Measurements from ENCODE around the gene ASIC2.

ASIC2 gene

GRCh38 chr17:33112763-33113162 is 180.3 kb downstream of the ASIC2 start:
- DNase-seq = no peak

- no peak for DNase-seq
These were observed 183.6 kb downstream of the ASIC2 start for GRCh38 chr17:33109336-33110072.

DNA sequence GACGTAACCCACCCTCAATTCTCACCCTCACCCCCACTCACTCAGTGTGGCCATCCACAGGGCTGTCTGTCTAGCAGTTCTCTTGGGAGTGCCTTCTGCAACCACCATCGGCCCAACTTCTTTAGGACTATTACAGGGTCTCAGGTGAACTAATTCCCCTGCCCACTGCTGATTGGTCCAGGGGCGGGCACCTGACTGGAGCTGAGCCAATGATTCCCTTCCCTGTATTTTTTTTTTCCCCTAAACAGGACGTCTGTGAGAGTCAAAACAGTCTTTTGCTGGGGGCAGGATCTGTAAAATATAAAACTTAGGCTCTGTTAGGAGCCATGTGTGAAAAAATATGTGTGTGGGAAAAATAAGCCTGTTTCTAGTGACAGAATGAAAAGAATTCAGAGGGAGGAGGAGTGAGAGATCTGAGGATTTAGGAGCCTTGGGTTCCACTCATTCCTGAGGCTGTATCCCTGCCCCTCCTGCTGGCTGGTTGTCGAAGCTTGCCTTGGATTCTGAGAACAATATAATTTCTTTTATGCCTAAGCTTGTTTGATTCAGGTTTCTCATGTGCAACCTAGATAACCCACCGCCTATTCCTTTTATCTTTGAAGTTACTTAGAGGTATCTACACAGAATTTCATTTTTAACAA is 186.4 kb downstream of the ASIC2 start:
- DNase-seq = no peak

DNA sequence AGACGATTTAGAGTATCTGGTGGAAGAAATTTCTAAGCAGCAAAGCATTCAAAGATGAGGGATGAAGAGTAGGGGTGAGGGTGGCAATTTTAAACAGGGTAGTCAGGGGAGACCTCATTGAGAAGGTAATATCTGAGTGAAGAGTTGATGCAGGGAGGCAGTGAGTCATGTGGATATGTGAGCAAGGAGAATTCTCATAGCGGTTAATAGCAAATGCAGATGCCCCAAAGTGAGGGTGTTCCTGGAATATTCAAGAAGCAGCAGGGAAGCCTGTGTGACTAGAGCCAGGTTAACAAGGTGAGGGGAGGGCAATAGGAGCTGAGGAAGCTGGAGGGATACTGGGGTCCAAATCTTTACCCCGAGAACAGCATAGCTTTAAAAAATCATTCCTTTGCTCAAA is 187.2 kb downstream of the ASIC2 start:
- DNase-seq = no peak

DNA sequence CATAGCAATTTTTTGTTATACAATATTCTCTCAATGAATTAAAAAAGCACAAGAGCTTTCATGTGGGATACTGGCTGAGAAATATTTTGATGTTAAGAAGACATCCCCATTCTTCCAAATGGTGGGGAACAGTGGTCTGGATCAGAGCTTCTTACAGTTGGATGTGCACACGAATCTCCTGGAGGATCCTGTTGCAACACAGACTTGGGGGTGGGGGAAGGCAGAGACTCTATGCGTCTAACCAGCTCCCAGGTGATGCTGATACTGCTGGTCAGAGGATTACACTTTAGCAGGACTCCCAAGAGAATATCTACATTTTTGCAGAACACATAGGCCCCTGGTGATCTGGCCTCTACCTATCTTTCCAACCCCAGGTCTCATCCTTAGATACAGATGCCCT is 193.2 kb downstream of the ASIC2 start:
- no peak for DNase-seq

DNA sequence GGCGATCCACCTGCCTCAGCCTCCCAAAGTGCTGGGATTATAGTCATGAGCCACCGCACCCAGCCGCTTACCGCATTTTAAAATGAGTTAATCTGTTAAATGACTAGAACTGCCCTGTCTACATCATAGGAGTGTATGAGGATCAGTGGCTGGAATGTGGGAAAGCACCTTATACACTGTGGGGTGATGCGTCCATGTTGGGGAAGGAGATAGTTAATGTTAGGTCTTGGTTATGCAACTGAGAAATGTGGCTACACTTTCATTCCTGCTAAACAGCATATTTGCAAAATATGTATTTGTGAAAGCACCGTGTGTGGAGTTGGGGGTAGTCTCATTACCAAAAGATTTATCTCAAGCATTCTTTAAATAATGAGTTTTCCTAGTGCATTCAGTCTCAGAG is 193.8 kb downstream of the ASIC2 start:
- no peak for DNase-seq

DNA sequence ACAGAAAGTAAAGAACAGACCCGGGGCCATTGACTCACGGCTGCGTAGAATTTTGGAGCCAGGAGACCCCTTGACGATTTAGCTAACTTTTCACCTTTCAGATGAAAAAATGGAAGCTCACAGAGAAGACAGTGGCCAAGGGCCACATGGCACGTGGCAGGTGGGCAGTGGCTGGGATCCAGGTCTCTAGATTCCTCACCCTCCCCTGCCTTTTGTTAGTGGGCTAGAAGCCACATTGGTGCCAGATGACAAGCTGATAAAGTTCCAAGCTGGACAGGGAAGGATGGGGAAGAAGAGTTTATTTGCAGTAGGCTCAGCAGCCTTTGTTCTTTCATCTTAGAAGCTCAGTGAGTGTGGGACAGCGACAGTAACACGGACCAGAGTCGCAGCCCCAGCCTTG is 195.7 kb downstream of the ASIC2 start:
- peak in 1 of 2 experiments; percentile 39 for DNase-seq

GRCh38 chr17:33096161-33096560 is 196.9 kb downstream of the ASIC2 start:
- no peak for DNase-seq

- no peak for DNase-seq
These were observed 201.8 kb downstream of the ASIC2 start for GRCh38 chr17:33091271-33091670.

DNA sequence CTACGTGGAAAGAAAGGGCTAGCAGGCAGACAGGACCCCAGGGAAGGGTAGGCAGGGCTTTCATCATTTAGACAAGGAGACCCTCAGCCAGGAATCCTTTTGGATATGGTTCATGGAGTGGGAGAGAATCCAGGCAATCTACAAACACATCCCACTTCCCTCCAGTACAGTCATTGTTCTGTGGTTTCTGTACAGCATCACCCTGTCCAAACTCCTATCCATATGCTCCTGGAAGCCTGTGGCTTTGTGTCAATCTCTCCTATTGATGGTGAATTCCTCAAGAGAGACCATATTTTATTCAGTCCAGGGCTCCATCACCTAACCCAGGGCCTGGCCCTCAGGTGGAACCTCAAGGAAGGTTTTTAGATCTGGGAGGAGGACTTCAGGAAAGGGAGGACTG is 202.3 kb downstream of the ASIC2 start:
- no peak for DNase-seq

- DNase-seq = no peak
These were observed 206.2 kb downstream of the ASIC2 start for GRCh38 chr17:33086878-33087277.

GRCh38 chr17:33086041-33086440 is 207.1 kb downstream of the ASIC2 start:
- no peak for DNase-seq

DNA sequence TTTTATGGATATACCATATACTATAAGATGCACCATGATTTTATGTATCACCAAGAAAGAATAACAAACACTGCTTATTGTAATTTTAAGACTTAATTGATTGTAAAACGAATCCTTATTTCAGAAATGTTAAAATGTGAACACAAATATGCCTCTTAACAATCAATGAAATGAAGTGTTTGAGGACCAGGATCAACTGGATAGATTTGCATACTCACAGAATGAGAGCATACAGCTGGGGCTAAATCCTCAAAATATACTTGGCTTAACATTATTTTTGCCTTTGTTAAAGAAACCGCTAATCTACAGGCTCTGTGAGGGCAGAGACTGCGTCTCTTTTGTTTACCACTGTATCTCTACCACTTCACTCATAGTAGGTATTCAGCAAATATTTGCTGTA is 207.8 kb downstream of the ASIC2 start:
- DNase-seq = no peak

- no peak for DNase-seq
These were observed 208.3 kb downstream of the ASIC2 start for GRCh38 chr17:33084755-33085154.

- DNase-seq = no peak
These were observed 210.4 kb downstream of the ASIC2 start for GRCh38 chr17:33082529-33083173.

GRCh38 chr17:33080091-33080490 is 213.0 kb downstream of the ASIC2 start:
- DNase-seq = no peak

GRCh38 chr17:33079201-33079600 is 213.9 kb downstream of the ASIC2 start:
- no peak for DNase-seq

- DNase-seq = no peak
These were observed 216.1 kb downstream of the ASIC2 start for GRCh38 chr17:33076979-33077378.

DNA sequence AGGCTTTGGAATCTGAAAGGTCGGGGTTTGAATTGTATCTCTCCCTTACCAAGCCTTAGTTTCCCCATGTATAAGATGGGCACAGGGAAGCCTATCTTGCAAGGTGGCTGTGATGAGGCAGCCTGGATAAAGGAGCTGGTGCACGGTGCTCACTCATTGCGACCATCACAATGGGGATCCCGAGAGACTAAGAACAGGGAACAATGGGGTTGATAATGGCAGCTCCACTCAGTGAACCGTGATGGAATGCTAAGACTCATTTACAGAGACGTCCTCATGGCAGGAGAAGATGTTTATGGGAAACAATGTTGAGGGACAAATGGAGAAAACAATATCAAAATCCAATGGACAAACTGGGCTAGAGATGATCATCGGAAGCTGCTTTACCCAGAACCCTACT is 219.7 kb downstream of the ASIC2 start:
- DNase-seq = no peak

DNA sequence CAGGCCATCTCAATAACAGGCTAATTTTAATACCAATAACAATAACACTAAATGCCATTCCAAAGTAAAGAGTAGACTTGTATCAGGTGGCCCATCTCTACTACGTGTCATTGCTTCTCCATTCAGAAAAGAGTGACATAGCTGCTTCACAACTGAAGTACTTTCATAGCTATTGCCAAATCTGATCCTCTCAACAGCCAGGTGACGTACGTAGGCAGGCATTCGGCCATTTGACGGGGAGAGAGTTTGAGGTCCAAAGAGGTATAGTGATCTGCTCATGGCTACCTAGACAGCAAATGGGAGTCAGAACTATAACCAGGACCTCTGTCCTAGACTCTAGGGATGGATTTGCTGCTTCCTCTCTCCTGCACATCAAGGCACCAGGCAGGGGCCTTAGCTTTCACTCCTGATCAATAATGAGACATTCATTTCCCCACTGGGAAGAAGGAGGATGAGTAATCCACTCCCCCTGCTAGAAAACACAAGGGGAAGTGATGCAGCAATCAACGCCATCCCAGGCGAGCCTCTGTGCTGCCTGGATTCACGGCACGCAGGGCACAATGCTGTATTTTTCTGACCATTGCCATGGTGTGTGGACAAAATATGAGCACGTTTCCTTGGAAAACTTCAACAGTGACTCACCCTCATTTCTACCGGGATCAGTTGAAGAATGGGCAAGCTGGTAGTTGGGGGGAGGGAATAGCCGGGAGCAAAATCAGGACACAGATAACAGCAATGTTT is 220.5 kb downstream of the ASIC2 start:
- no peak for DNase-seq

DNA sequence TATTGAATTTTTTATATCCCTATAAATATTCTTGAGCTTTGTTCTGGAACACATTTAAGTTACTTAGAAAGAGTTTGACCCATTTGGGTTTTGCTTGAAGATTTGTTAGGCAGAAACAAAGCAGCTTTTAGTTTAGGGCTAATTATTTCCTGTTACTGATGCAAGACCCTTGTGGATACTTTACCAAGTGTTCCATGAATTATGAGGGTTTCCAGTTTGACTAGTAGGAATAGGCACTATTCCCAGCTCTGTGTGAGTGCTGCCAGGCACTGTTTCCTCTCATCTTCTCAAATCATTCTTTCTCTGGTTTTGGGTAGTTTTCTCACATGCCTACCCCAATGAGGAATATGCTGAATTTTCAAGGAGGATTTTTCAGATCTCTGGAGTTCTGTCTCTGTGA is 221.4 kb downstream of the ASIC2 start:
- DNase-seq = no peak

GRCh38 chr17:33057564-33057963 is 235.5 kb downstream of the ASIC2 start:
- DNase-seq = no peak

- no peak for DNase-seq
These were observed 236.5 kb downstream of the ASIC2 start for GRCh38 chr17:33056399-33057146.

Measured in cerebellar nuclear complex (tissue), 1 donor.